ENCODE data around the gene FPR2. TPM values are rescaled to one million over a fixed set of nuclear protein-coding genes. Genes with fewer than 3 reads are reported as not detected.

FPR2 gene
- total RNA-seq, 5 donors from 2014 or later (not counting 1 experiment from before 2014, with no cell fraction given): not detected

- H3K36me3 ChIP-seq (ENCODE audit: control insufficient read depth in 2 of 2, extremely low read depth in 1 of 2, insufficient read depth in 1 of 2, low read length in 1 of 2): no peaks in the 10 kb centered on the region
- H3K4me3 Mint-ChIP-seq: no peak overlapping the region
- H3K9me3 ChIP-seq: no peaks in the 10 kb centered on the region
- DNase-seq (no peak), ATAC-seq (replicated peaks in 1 of 4) (no peak)
- H3K36me3 Mint-ChIP-seq: no peaks in the 10 kb centered on the region
- H3K27ac Mint-ChIP-seq: no peak overlapping the region
- peaks cover 8 to 16% of the 10 kb centered on the region in 2 donors for H3K27me3 Mint-ChIP-seq
- 100% methylated on average over 1 of the region's 2 CpGs for WGBS (ENCODE audit: insufficient coverage)
- H3K4me3 ChIP-seq (ENCODE audit: control insufficient read depth in 1 of 2, extremely low read depth in 1 of 2, low read length in 1 of 2): no peak overlapping the region
- H3K4me1 Mint-ChIP-seq: no peaks in the 10 kb centered on the region
- H3K27ac ChIP-seq (ENCODE audit: low read length): no peak overlapping the region
- H3K9me3 Mint-ChIP-seq: peaks cover 6 to 31% (median 30%) of the 10 kb centered on the region in 3 donors
- ChIA-PET POLR2A (no interaction called here), CTCF (no interaction called here)
- H3K27me3 ChIP-seq (replicated peaks in 1 of 2; ENCODE audit: control insufficient read depth in 2 of 2, extremely low read depth in 1 of 2, insufficient read depth in 2 of 2, low read length in 1 of 2): peaks cover 0 to 7% of the 10 kb centered on the region in 2 experiments
- H3K4me1 ChIP-seq (ENCODE audit: control insufficient read depth in 1 of 2, extremely low read depth in 1 of 2, insufficient read depth in 2 of 2, low read length in 2 of 2): no peaks in the 10 kb centered on the region
Observed at GRCh38 chr19:51793994-51794393, 33.0 kb downstream of the FPR2 start.

GRCh38 chr19:51794885-51795490 is 34.0 kb downstream of the FPR2 start, which contains the start of gene FPR3:
FPR3 (plus strand) TSS chr19:51795157; CDS start chr19:51823749, 28,592 bp downstream.
- CTCF ChIA-PET: no interaction called here

GRCh38 chr19:51796195-51796679 is 35.3 kb downstream of the FPR2 start:
- no peak overlapping the region for H3K4me3 Mint-ChIP-seq
- no peaks in the 10 kb centered on the region for H3K36me3 Mint-ChIP-seq
- no peaks in the 10 kb centered on the region for H3K36me3 ChIP-seq (ENCODE audit: control insufficient read depth in 2 of 2, extremely low read depth in 1 of 2, insufficient read depth in 1 of 2, low read length in 1 of 2)
- H3K27ac ChIP-seq (ENCODE audit: low read length): no peak overlapping the region
- H3K27ac Mint-ChIP-seq: no peak overlapping the region
- POLR2A ChIA-PET: no interaction called here
- peaks cover 0 to 16% of the 10 kb centered on the region in 2 experiments for H3K27me3 ChIP-seq (replicated peaks in 1 of 2; ENCODE audit: control insufficient read depth in 2 of 2, extremely low read depth in 1 of 2, insufficient read depth in 2 of 2, low read length in 1 of 2)
- DNase-seq (no peak), ATAC-seq (replicated peaks in 1 of 4) (no peak)
- WGBS (ENCODE audit: insufficient coverage): 78% methylated on average over 4 of the region's 8 CpGs
- no peak overlapping the region for H3K4me3 ChIP-seq (ENCODE audit: control insufficient read depth in 1 of 2, extremely low read depth in 1 of 2, low read length in 1 of 2)
- no peaks in the 10 kb centered on the region for H3K9me3 ChIP-seq
- no peaks in the 10 kb centered on the region for H3K4me1 Mint-ChIP-seq
- H3K9me3 Mint-ChIP-seq: peaks cover 10 to 35% (median 25%) of the 10 kb centered on the region in 3 donors
- H3K4me1 ChIP-seq (ENCODE audit: control insufficient read depth in 1 of 2, extremely low read depth in 1 of 2, insufficient read depth in 2 of 2, low read length in 2 of 2): no peaks in the 10 kb centered on the region
- peaks cover 11 to 21% of the 10 kb centered on the region in 2 donors for H3K27me3 Mint-ChIP-seq
- CTCF ChIA-PET: no interaction called here

More at GRCh38 chr19:51794885-51795490, 34.0 kb downstream of the FPR2 start, which contains the start of gene FPR3:
- Histone ChIP-seq H3K27ac (ENCODE audit: low read length) (no peak within 1 kb of the TSS), H3K9me3 (no peaks in the 10 kb centered on the region), H3K27me3 (replicated peaks in 1 of 2; ENCODE audit: control insufficient read depth in 2 of 2, extremely low read depth in 1 of 2, insufficient read depth in 2 of 2, low read length in 1 of 2) (peaks cover 0 to 11% of the 10 kb centered on the region in 2 experiments), H3K36me3 (ENCODE audit: control insufficient read depth in 2 of 2, extremely low read depth in 1 of 2, insufficient read depth in 1 of 2, low read length in 1 of 2) (no peaks in the 10 kb centered on the region), H3K4me1 (ENCODE audit: control insufficient read depth in 1 of 2, extremely low read depth in 1 of 2, insufficient read depth in 2 of 2, low read length in 2 of 2) (no peaks in the 10 kb centered on the region), H3K4me3 (ENCODE audit: control insufficient read depth in 1 of 2, extremely low read depth in 1 of 2, low read length in 1 of 2) (no peak within 1 kb of the TSS)
- no peak for DNase-seq
- H3K4me1 Mint-ChIP-seq: no peaks in the 10 kb centered on the region
- no peak within 1 kb of the TSS for H3K27ac Mint-ChIP-seq
- no peak for ATAC-seq (replicated peaks in 1 of 4)
- H3K36me3 Mint-ChIP-seq: no peaks in the 10 kb centered on the region
- peaks cover 11 to 20% of the 10 kb centered on the region in 2 donors for H3K27me3 Mint-ChIP-seq
- no CpG with 5 or more reads among the region's 2 CpGs for WGBS (ENCODE audit: insufficient coverage)
- POLR2A ChIA-PET: no interaction called here
- peaks cover 10 to 36% (median 30%) of the 10 kb centered on the region in 3 donors for H3K9me3 Mint-ChIP-seq
- H3K4me3 Mint-ChIP-seq: no peak within 1 kb of the TSS

GRCh38 chr19:51797480-51797879 is 36.5 kb downstream of the FPR2 start:
- Histone ChIP-seq H3K27me3 (replicated peaks in 1 of 2; ENCODE audit: control insufficient read depth in 2 of 2, extremely low read depth in 1 of 2, insufficient read depth in 2 of 2, low read length in 1 of 2) (peaks cover 0 to 16% of the 10 kb centered on the region in 2 experiments), H3K9me3 (no peaks in the 10 kb centered on the region), H3K36me3 (ENCODE audit: control insufficient read depth in 2 of 2, extremely low read depth in 1 of 2, insufficient read depth in 1 of 2, low read length in 1 of 2) (no peaks in the 10 kb centered on the region), H3K4me1 (ENCODE audit: control insufficient read depth in 1 of 2, extremely low read depth in 1 of 2, insufficient read depth in 2 of 2, low read length in 2 of 2) (no peaks in the 10 kb centered on the region), H3K27ac (ENCODE audit: low read length) (no peak overlapping the region), H3K4me3 (ENCODE audit: control insufficient read depth in 1 of 2, extremely low read depth in 1 of 2, low read length in 1 of 2) (no peak overlapping the region)
- Mint-ChIP-seq H3K36me3 (no peaks in the 10 kb centered on the region), H3K4me1 (no peaks in the 10 kb centered on the region), H3K4me3 (no peak overlapping the region), H3K9me3 (peaks cover 10 to 26% (median 18%) of the 10 kb centered on the region in 3 donors), H3K27me3 (peaks cover 10 to 21% of the 10 kb centered on the region in 2 donors), H3K27ac (no peak overlapping the region)
- DNase-seq (no peak), ATAC-seq (replicated peaks in 1 of 4) (no peak)
- no CpG with 5 or more reads among the region's 5 CpGs for WGBS (ENCODE audit: insufficient coverage)
- CTCF ChIA-PET: no interaction called here
- POLR2A ChIA-PET: no interaction called here

- no peaks in the 10 kb centered on the region for H3K4me1 ChIP-seq (ENCODE audit: control insufficient read depth in 1 of 2, extremely low read depth in 1 of 2, insufficient read depth in 2 of 2, low read length in 2 of 2)
- Mint-ChIP-seq H3K9me3 (peaks cover 10 to 26% (median 18%) of the 10 kb centered on the region in 3 donors), H3K27ac (no peak overlapping the region), H3K27me3 (peaks cover 10 to 21% of the 10 kb centered on the region in 2 donors), H3K36me3 (no peaks in the 10 kb centered on the region), H3K4me1 (no peaks in the 10 kb centered on the region), H3K4me3 (no peak overlapping the region)
- ChIA-PET POLR2A (no interaction called here), CTCF (no interaction called here)
- H3K36me3 ChIP-seq (ENCODE audit: control insufficient read depth in 2 of 2, extremely low read depth in 1 of 2, insufficient read depth in 1 of 2, low read length in 1 of 2): no peaks in the 10 kb centered on the region
- no peak overlapping the region for H3K27ac ChIP-seq (ENCODE audit: low read length)
- no peak overlapping the region for H3K4me3 ChIP-seq (ENCODE audit: control insufficient read depth in 1 of 2, extremely low read depth in 1 of 2, low read length in 1 of 2)
- peaks cover 0 to 16% of the 10 kb centered on the region in 2 experiments for H3K27me3 ChIP-seq (replicated peaks in 1 of 2; ENCODE audit: control insufficient read depth in 2 of 2, extremely low read depth in 1 of 2, insufficient read depth in 2 of 2, low read length in 1 of 2)
- no peaks in the 10 kb centered on the region for H3K9me3 ChIP-seq
- 67% methylated on average over 1 of the region's 3 CpGs for WGBS (ENCODE audit: insufficient coverage)
- DNase-seq (no peak), ATAC-seq (replicated peaks in 1 of 4) (no peak)
Observed at GRCh38 chr19:51798062-51798461, 37.1 kb downstream of the FPR2 start.

GRCh38 chr19:51799034-51799773 is 38.2 kb downstream of the FPR2 start:
- DNase-seq (no peak), ATAC-seq (replicated peaks in 1 of 4) (no peak)
- no peaks in the 10 kb centered on the region for H3K4me1 ChIP-seq (ENCODE audit: control insufficient read depth in 1 of 2, extremely low read depth in 1 of 2, insufficient read depth in 2 of 2, low read length in 2 of 2)
- Mint-ChIP-seq H3K4me1 (no peaks in the 10 kb centered on the region), H3K27ac (no peak overlapping the region), H3K27me3 (peaks cover 10 to 17% of the 10 kb centered on the region in 2 donors), H3K4me3 (no peak overlapping the region), H3K36me3 (no peaks in the 10 kb centered on the region), H3K9me3 (peaks cover 10 to 23% (median 14%) of the 10 kb centered on the region in 3 donors)
- H3K36me3 ChIP-seq (ENCODE audit: control insufficient read depth in 2 of 2, extremely low read depth in 1 of 2, insufficient read depth in 1 of 2, low read length in 1 of 2): no peaks in the 10 kb centered on the region
- ChIA-PET CTCF (no interaction called here), POLR2A (no interaction called here)
- H3K9me3 ChIP-seq: no peaks in the 10 kb centered on the region
- H3K27ac ChIP-seq (ENCODE audit: low read length): no peak overlapping the region
- peaks cover 0 to 16% of the 10 kb centered on the region in 2 experiments for H3K27me3 ChIP-seq (replicated peaks in 1 of 2; ENCODE audit: control insufficient read depth in 2 of 2, extremely low read depth in 1 of 2, insufficient read depth in 2 of 2, low read length in 1 of 2)
- no peak overlapping the region for H3K4me3 ChIP-seq (ENCODE audit: control insufficient read depth in 1 of 2, extremely low read depth in 1 of 2, low read length in 1 of 2)
- 81% methylated on average over 16 of the region's 20 CpGs for WGBS (ENCODE audit: insufficient coverage)
